HG03108 (cell line): ENCODE measurements around the gene MRTFB.

Source experiments
- ATAC-seq: cut with Tn5 transposase; IDR thresholded peaks from one replicate; pipeline ENCODE4 v1.9.1; 2021; ENCODE audit warnings: moderate library complexity; ENCODE audit not compliant: unreplicated experiment

MRTFB gene

DNA sequence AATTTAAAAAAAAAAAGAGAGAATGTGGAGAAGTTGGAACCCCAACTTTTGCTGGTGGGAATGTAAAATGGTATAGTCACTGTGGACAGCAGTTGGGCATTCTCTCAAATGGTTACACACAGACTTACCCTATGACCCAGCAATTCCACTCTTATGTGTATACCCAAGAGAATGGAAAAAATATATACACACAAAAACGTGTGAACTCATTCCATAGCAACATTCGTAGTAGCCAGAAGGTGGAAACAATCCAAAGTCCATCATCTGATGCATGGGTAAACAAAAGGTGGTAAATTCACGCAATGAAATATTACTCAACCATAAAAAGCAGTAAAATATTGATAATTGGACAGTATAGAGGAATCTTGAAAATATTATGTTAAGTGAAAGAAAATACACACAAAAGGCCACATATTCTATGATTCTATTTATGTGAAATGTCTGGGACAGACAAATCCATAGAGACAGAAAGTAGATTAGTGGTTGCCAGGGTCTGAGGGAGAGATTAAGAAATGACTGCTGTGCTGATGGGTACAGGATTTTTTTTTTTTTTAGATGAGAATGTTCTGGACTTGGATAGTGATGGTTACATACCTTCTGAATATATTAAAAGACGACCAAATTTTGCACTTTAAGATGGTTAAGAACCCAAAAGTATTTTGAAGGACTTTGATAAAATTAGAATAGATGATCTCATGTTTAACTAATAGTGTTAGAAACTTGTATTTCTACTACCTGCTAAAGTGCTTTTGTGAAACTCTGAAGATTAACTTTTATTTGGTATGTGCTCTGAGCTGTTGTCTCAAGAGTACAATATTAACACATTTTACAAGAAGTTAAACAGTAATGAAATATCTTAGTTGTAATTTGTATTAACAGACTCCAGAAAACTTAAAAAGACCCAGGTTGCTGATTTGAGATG lies 60.9 kb downstream of the MRTFB start:
- ATAC-seq = peak; percentile 26

DNA sequence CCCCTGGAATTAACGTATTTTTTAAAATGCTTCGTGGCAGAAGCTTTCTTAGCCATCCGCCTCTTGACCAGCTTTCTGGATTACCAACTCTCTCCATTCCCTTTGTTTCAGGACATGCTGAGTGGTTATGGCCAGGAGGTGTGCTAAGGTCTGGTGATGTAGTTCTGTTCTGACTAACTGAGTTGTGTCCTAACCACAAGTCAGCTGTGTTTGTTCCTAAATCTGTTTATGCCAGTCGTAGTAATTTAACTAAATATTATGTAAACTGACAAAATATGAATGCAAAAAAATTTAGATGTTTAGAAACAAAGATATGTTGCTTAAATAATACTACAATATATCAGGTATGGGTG lies 61.6 kb downstream of the MRTFB start:
- ATAC-seq = peak; percentile 76

DNA sequence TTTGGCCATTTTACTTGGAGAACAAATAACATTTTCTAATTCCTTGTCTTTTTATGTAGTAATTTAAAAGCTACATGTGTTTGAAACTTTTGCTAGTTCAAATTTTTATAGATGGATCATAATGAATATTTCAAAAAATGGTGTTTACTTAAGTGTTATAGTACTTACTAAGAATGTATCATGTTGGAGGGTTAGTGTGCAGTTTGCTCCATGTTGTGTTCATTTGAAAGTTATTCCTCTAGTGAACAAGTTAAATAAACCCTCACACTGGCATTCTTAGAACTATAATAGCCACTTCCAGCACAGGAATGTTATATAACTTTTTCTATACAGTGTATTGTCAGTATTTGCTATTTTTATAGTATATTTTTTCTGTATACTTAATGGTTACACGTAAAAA lies 62.8 kb downstream of the MRTFB start:
- no peak for ATAC-seq

DNA sequence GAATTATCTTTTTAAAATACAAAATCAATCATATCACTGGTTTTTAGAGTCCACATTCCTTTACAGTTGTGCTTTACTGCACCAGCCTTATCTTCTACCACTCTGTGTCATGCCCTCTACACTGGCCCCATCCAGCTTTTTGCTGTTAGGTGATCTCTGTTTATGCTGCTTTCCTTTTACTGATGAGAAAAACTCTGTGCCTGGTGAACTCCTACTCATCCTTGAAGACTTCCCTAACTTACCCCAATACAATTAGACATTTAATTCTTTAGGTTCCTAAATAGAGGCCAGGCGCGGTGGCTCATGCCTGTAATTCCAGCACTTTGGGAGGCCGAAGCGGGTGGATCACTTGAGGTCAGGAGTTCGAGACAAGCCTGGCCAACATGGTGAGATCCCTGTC lies 64.6 kb downstream of the MRTFB start:
- ATAC-seq = no peak

DNA sequence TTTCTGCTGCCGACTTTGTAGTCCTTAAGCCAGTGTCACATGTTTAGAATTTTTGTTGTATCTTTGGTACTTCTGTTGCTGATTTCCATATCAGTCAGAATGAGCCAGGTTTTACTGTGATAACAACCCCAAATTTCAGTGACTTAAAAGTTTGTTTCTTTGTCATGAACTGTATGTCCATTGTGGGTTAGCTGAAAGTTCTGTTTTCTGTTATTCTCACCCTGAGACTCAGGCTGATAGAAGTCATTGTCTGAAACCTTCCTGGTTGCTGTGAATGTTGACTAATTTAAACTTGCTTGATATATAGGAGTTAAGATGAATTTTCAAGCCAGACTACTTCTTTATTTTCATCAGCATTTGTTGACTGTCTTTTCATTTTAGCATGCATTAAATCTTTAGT lies 68.8 kb downstream of the MRTFB start:
- no peak for ATAC-seq

DNA sequence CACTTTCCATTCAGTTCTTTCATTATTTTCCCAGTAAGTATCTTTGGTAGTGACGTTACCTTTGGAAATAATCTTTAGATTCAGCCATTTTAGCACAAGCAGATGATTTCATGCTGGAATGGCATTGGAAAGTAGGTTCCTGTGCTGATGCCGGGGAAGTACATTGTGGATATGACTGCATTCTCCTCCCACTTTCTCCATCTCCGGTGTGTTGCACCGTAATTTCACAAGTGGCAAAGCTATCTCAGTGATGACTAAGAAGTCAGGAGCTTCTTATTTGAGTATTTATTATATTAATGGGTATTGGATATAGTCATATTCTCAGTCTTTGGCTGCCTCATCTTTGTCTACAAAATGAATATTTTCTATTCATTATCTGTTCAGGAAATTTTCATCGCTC lies 69.8 kb downstream of the MRTFB start:
- no peak for ATAC-seq

DNA sequence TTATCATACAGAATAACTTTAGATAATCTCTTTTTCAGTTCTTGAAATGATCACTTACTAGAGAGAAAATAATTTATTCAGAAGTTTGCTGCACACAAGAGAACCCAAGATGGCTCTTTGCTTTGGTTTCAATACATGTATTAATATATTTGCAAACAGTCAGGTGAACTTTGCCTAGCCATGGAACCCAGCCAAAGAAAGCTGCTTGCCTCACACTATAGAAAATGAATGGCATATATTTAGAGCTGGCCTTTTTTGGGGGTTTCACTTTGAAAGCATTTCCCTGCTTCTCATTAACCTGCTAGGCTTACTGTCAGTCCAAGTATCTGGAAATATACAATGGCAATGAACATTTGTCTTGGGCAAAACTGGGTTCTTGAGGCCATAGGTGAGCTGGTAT lies 75.3 kb downstream of the MRTFB start:
- ATAC-seq = no peak

DNA sequence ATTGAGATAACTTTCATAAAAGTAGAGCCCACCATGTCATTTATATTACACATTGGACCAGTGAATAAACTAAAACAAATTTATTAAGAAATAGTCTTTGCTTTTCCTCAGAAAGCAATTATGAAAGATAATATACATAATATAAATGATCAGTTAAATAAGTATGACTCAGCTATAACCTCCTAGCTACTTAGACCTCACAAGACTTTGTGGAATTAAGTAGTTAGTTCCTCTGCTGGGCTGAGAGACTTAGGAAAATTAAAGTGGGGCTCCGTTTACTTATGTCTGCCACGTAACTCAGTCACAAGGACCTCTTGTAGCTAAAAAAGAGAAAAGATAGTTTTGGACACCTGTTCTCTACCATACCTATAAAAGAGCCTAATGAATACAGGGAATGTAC lies 76.9 kb downstream of the MRTFB start:
- ATAC-seq = no peak

DNA sequence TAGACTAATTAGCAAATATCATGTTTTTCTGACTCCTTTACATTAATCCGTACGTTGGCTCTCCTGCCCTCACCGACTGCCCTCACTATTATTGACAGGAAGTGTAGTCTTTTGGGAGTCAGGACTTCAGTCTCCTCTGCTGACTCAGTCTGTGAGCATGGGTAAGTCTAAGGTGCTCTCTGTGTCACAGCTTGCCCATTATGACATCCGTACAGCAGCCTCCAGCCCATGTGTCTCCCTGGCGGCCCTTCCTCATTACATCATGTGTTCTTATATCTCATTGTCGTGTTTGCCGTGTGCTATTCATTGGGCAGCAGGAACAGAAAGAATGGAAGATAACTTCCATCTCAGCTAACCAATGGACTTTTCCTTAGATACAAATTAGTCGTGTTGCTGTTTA lies 77.5 kb downstream of the MRTFB start:
- no peak for ATAC-seq

DNA sequence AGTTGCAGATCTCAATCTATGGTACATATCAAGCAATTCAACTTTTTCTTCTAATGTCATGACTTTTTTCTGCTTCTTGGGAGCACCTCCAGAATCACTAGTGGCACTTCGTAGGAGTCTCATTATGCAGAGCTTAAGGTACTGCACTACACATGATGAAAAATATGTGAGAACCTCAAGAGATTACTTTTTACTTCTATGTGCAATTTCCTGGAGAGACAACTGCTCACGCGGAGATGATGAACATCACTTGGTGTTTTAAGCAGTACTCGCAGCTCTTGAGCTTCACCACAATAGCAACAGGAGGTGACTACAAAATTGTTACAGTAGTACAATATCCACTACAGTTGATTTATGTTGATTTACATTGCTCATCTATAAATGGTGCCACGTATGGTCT lies 79.7 kb downstream of the MRTFB start:
- ATAC-seq = no peak

DNA sequence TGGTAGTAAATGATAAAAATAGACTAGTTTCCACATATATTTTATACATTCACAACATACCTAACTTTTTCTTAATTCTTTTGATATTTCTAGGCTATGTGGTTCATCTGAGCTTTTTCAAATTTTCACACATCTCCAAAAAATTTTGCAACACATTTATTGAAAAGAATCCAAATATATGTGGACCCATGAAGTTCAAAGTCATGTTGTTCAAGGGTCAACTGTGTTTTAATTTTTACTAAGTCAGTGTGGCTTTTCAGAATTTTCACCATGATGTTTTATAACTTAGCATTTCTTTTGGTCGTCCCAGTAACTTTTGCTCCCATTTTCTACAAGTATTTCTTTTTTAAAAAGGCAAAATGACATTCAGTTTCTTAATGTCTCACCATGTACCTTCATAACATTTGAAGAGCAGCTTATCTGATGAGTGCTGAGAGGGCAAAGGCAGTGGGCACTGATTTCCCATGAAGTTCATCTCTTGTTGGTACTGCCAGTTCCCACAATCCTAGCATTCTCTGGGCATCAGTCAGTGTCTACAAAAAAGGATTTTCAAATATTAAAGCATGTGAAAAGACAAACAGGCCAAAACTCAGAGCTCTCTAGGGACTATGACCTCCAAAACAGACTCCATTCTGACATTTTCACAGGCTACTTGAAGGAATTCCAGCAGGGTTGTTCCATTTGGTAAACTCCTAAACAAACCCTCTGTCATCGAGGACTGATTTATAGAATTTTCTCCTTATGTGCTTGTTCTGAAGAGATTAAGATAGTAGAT lies 80.3 kb downstream of the MRTFB start:
- no peak for ATAC-seq

DNA sequence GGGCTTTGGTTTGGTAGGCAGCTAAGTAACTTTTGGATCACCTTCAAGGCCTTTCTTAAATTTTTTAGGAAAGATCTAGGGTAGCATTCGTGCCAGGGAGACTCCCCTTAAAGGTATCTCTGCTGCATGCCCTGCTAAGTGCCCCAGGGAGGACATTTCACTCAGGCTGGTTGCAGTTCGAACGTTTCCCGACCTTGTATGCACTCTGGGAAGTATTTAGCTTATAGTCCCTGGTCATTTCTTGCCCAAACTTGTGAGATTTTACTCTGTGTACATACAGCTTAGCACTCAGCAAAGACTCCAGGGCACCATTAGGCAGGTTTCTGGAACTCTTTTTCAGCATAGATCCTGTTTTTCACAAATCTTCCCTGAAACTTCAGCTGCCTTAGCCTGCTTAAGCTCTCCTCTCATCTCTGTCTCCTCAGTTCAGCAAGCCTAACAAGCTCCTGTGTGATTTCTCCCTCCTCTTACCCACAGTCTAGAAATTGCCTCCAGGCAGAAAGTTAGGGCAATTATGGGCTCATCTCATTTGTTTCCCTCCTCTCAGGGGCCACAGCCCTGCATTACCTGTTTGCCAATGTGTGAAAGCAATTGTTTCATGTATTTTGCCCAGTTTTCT lies 84.6 kb downstream of the MRTFB start:
- ATAC-seq = no peak

DNA sequence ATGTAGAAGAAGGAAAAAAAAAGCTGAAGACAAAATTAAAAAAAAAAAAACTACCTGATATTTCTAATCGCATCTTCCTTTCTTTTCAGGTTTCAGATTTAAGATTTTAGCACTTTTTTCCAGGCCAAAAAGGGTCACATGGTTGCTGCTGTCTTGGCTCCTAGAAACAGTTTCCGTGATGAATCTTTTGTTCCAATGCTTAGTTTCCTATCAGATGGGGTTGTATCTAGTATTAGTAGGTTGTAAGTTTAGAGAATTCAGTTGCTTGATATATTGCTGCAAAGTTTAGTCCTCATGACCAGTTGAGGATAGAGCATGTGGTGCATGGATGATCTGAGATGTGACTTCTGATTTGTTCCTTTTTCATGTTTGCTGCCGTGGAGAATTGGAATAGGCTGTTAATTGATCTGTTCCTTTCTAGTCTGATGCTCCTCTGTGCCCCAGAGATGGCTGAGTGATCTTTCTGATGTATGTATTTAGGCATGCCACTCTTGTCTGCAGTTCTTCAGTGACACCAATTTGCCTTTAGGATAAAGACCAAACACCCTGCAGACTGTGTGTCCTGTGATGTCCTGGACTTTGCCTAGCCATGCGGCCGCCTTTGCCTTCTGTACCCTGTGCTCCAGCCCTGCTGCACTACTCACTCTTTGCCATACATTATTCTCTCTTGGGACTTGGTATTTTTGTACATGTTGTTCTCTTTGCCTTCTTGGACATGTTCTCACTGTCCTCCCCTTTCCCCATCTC lies 94.0 kb downstream of the MRTFB start:
- no peak for ATAC-seq

DNA sequence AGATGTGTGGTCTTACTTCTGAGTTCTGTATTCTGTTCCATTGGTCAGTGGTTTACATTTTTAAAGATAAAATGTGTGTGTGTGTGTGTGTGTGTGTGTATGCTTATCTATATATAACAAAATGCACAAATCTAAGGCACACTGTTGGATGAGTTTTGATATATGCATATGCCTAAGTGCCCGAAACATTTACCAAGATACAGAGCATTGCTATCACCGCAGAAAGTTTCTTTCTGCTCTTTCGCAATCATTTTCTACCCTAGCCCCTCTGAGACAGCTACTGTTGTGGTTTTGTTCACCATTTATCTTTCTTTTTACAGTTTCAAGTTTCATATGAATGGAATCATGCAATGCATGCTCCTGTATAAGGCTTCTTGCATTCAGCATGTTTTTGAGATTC lies 97.0 kb downstream of the MRTFB start:
- ATAC-seq = no peak

DNA sequence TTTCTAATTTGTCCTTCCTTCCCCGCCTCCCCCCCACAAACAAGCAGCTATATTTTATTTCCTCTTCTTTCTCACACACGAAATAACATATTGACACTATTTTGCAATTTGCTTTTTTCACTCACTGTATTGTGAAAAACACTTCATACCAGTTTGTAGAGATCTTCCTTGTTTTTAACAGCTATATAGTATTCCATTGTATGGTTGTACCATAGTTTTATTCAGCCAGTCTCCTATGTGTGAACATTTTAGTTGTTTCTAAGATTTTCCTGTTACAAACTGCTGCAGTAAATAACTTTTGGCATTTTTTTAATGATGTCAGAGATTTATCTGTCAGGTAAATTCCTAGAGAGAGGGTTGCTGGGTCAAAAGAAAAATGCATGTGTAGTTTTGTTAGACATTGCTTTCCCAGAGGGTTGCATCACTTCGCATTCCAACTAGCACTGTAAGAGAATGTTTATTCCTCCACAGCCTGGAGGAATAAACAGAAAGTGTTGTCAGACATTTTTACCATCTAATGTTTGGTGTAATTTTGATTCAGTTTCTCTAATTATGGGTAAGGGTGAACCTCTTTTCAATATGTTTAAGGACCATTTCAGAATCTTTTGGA lies 101.2 kb downstream of the MRTFB start:
- ATAC-seq = no peak

DNA sequence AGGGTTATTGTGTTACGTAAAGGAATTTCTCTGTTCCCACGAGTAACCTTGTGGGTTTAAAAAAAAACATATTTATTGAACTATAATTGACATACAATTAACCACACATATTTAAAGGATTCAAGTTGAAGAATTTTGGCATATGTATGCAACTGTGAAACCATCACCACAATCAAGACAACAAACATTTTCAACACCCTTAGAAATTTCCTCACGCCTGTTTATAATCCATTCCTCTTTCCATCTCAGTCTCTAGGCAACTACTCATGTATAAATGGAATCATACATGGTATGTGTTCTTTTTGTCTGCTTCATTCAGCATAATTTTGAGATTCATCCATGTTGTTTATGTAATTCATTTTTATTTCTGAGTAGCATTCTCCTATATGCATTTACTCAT lies 104.0 kb downstream of the MRTFB start:
- no peak for ATAC-seq

DNA sequence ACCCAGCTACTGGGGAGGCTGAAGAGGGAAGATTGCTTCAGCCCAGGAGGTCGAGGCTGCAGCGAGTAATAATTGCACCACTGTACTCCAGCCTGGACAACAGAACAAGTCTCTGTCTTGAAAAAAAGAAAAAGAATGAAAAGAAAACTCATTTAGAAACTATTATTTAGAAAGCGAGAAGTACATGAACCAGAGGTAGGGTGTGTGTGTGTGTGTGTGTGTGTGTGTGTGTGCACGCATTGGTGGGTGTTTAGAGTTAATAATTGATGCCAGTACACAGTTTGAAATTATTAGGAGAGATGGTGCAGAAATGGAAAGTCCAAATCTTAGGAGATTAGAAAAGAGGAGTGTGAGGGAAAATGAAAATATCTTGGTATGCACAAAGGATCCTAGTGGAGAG lies 106.6 kb downstream of the MRTFB start:
- no peak for ATAC-seq

DNA sequence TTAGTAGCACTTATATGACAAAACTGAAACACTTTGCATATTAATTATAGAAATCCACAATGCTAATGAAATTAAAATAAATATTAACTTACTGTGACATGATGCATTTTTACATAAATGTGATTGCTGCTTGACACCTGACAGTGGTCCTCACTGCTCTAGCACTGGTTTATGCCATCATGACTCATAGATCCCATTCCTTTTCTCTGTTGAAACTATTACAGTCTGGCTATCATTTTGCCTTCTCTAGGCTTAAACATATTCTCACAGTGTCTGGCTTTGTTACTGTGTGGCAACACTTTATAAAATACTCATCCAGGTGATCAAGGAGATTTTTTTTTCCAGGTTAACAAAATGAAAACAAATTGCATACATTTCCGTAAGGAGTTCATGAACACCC lies 108.0 kb downstream of the MRTFB start:
- ATAC-seq = no peak

DNA sequence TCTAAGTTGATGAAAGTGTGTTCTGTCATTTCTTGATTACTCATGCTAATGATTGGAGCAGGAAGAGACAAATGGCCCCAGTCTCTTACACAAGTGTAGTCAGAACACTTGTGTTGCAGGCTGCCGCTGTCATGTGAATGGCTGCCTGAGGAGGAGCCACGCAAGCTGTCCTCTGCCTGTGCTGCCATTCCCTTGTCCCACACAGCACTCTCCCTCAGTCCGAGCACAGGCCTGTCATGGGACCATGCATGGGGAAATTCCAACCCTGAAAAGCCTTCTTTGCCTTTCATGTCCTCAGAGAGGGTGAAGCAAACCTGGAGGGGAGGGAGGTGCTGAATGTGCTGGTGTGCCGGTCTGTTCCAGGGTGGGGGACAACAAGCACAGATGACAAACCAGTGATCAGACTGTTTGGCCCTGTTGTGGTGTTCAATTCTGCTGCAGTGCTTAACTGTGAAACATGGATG lies 109.4 kb downstream of the MRTFB start:
- ATAC-seq = no peak

DNA sequence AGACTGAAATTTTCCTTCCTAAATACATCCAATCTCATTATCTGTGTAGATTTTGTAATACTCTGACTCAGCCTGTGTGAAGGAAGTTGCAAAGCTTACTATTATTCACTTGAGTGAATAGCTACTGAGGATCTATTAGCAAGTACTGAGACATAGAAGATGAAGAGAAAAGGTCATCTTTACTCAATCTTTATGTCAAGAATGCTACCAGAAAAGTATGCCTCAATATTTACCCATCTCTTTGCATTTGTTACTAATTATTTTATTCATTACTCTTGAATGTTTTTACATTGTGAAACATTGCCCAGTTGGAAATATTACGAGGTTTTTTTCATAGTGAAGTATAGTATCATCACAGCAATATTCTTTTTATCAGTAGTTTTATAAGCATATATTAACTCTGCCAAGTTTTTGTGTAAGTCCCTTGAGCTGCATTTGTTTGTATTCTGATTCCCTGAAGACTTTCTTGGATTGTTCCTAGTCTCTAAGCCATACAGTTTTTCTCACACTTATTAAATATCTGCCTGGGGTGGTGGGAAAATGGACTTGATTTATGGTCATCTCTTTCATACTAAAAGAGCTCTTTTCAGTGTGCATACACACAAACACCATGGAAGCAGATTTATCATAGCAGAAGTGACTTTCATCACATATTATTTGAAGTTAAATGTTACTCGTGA lies 110.4 kb downstream of the MRTFB start:
- no peak for ATAC-seq
